Thyroid gland (tissue), 4 donors: Measurements from ENCODE around the gene CCDC172. TPM values are rescaled to one million over a fixed set of nuclear protein-coding genes. Genes with fewer than 3 reads are reported as not detected.

ENCODE experiments used
- DNase-seq, 2 donors: peaks; one replicate each; pipeline ENCODE4 v3.0.0-alpha.2; 2019
- H3K27ac ChIP-seq, 3 donors: fragments of 200-600 bp; sonication (generic); 1 replicate in 2 of 3; 2 replicates in 1 of 3; pipeline ENCODE4 v1.5.1; 2016 to 2019; ENCODE audit warnings: mild to moderate bottlenecking in 1 of 3, moderate library complexity in 1 of 3
- H3K27me3 ChIP-seq: fragments of 200-600 bp; sonication (generic); one replicate; pipeline ENCODE4 v1.5.1; 2019
- H3K36me3 ChIP-seq, 2 donors: fragments of 200-600 bp; sonication (generic); one replicate each; pipeline ENCODE4 v1.5.1; 2016 to 2019
- H3K4me1 ChIP-seq, 2 donors: fragments of 200-600 bp; sonication (generic); one replicate each; pipeline ENCODE4 v1.5.1; 2017 to 2019
- H3K4me3 ChIP-seq, 3 donors: fragments of 200-600 bp; sonication (generic); replicated peaks in 1 of 3; 1 replicate in 2 of 3; 2 replicates in 1 of 3; pipeline ENCODE4 v1.5.1; 2016; ENCODE audit warnings: mild to moderate bottlenecking in 1 of 3
- H3K9me3 ChIP-seq: fragments of 200-600 bp; sonication (generic); one replicate; pipeline ENCODE4 v1.5.1; 2017
- POLR2A ChIP-seq, 2 donors: fragments of 450-650 bp; IDR thresholded peaks; one replicate each; pipeline ENCODE4 v1.6.1; 2017; ENCODE audit warnings: antibody characterized with exemption in 2 of 2, mild to moderate bottlenecking in 2 of 2, moderate library complexity in 1 of 2
- WGBS, 2 donors: methylation state at CpG; one replicate each; pipeline ENCODE4 v1.1.5; 2017; 5-methylcytosine and 5-hydroxymethylcytosine counted together
- intact Hi-C: fragments of 100-400 bp; cut with DNase I; formaldehyde crosslinking; loops from one replicate; pipeline ENCODE4 v1.15.1; 2023
- small RNA-seq: library from RNA; depleted of rRNA; stranded (forward); fragments of <200 nt; gene quantifications from one replicate; pipeline ENCODE3, GENCODE V24; 2016
- total RNA-seq, 4 donors: library from RNA; depleted of rRNA; stranded (reverse); fragments of >200 nt; gene quantifications; one replicate each; pipeline ENCODE4 v1.2.3, GENCODE V29; 2016
- TF ChIP-seq, protein P1 (sequence below), 6 experiments: fragments of 200-600 bp in 3 of 6; fragments of 450-650 bp in 3 of 6; sonication (generic) in 3 of 6; IDR thresholded peaks; one replicate each; pipeline ENCODE4 v1.5.1; 2016 to 2019; ENCODE audit warnings: antibody characterized with exemption in 6 of 6, mild to moderate bottlenecking in 2 of 6, inconsistent platforms in 1 of 6, moderate library complexity in 1 of 6

Gene CCDC172
- total RNA-seq, 4 donors from 2014 or later = not detected

DNA sequence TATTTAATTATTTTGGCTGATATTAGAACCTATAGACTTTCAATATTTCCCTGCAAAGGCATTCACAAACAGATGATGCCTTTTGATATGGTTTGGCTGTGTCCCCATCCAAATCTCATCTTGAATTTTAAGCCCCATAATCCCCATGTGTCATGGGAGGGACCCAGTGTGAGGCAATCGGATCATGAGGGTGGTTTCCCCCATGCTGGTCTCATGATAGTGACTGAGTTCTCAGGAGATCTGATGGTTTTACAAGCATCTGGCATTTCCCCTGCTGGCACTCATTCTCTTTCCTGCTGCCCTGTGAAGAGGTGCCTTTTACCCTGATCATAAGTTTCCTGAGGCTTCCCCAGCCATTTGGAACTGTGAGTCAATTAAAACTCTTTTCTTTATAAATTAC, 94.1 kb downstream of the CCDC172 start:
- DNase-seq = no peak
- intact Hi-C loops = no loop called here
- H3K4me1 ChIP-seq = no peaks in the 10 kb centered on the region
- no peak overlapping the region for H3K4me3 ChIP-seq
- no peaks in the 10 kb centered on the region for H3K36me3 ChIP-seq
- WGBS, 2 donors = 54 to 79% methylated on average over 1 of the region's 1 CpG
- no peaks in the 10 kb centered on the region for H3K9me3 ChIP-seq
- H3K27me3 ChIP-seq = no peaks in the 10 kb centered on the region
- no peak for TF ChIP-seq POLR2A (IDR thresholded peaks at IDR 0.05)
- TF ChIP-seq, protein P1, sequence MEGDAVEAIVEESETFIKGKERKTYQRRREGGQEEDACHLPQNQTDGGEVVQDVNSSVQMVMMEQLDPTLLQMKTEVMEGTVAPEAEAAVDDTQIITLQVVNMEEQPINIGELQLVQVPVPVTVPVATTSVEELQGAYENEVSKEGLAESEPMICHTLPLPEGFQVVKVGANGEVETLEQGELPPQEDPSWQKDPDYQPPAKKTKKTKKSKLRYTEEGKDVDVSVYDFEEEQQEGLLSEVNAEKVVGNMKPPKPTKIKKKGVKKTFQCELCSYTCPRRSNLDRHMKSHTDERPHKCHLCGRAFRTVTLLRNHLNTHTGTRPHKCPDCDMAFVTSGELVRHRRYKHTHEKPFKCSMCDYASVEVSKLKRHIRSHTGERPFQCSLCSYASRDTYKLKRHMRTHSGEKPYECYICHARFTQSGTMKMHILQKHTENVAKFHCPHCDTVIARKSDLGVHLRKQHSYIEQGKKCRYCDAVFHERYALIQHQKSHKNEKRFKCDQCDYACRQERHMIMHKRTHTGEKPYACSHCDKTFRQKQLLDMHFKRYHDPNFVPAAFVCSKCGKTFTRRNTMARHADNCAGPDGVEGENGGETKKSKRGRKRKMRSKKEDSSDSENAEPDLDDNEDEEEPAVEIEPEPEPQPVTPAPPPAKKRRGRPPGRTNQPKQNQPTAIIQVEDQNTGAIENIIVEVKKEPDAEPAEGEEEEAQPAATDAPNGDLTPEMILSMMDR (IDR thresholded peaks at IDR 0.05) = no peak
- no peak overlapping the region for H3K27ac ChIP-seq

DNA sequence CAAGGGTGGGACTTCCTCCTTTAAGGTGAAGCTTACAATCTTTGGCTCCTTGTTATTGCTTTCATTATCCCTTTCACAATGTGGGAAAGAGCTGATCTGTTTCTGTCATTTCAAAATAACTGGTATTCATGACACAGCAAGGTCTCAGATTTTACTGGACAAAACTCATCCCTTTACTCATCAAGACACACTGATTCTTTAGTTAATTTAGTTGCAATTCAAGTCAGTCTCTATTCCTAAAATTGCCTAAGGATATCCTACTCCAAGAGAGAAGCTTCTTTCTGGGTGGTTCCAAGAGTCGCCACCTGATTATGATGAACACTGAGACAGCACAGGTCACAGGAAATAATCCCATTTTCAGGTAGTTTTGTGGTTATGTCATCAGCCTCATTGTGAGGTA, 97.6 kb downstream of the CCDC172 start:
- DNase-seq = no peak
- intact Hi-C loops = no loop called here
- Histone ChIP-seq H3K9me3 (no peaks in the 10 kb centered on the region), H3K27ac (no peak overlapping the region), H3K27me3 (no peaks in the 10 kb centered on the region), H3K4me3 (no peak overlapping the region), H3K36me3 (no peaks in the 10 kb centered on the region), H3K4me1 (no peaks in the 10 kb centered on the region)
- TF ChIP-seq, protein P1 (IDR thresholded peaks at IDR 0.05) = no peak
- WGBS, 2 donors = 87 to 97% methylated on average over 1 of the region's 1 CpG

DNA sequence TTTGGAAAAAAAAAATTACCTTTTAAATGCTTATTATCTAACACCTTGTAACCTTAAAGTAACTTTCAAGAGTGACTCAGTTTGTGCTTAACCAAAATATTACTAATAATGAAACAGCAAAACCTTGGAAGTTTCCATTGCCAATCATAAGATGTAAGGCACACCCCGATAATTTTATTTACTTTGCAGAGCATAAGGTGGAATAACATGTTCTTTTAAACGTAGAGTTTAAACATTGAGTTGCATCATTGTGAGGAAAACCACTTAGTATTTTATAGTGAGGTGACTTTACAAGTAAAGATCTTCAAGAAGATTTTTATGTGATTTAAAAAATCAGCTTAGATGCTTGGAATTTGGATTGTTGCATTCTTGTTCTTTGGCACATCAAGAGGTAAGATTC, 103.4 kb downstream of the CCDC172 start, which contains the start of gene PNLIPRP3:
PNLIPRP3 (plus strand) TSS at position 177 of the 400 bp plus-strand sequence; CDS start at position 343, 166 bp downstream.
- Histone ChIP-seq H3K9me3 (no peaks in the 10 kb centered on the region), H3K4me3 (no peak within 1 kb of the TSS), H3K27me3 (no peaks in the 10 kb centered on the region), H3K36me3 (no peaks in the 10 kb centered on the region), H3K4me1 (no peaks in the 10 kb centered on the region), H3K27ac (no peak within 1 kb of the TSS)
- DNase-seq = no peak
- TF ChIP-seq, protein P1 (IDR thresholded peaks at IDR 0.05) = no peak
- WGBS, 2 donors = 38 to 69% methylated on average over 2 of the region's 2 CpGs
- intact Hi-C loops = no loop called here

DNA sequence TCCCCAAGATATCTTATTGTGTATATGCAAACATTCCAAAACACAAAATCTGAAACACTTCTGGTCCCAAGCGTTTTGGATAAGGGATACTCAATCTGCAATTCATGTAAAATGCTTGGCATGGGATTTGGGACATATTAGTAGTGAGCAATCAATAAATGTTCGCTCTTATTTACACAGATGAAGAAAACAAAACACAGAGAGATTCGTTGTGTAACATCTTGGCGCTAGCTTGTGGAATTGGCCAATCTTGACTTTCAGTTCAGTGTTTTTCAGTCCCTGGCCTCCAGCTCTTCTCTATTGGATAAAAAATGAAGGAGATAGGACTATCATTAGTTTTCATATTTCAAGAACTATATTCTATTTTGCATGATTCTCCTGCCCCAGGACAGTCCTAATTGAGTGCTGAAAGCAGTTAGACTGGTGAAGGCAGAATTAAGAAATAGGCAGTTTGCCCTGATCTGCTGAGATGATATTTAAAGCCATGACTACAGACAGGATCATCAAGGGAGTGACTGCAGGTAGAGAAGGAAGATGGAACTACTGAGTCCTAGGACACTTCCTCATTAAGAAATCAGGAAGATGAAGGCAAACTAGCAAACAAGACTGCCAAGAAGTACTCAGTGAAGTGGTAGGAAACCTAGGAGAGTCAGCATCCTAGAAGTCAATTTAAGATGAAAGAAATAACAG, 105.2 kb downstream of the CCDC172 start:
- no peak for DNase-seq
- no peaks in the 10 kb centered on the region for H3K9me3 ChIP-seq

More for the DNA sequence above, 105.2 kb downstream of the CCDC172 start:
- no peak overlapping the region for H3K4me3 ChIP-seq
- no peak for TF ChIP-seq POLR2A (IDR thresholded peaks at IDR 0.05)
- TF ChIP-seq, protein P1 (IDR thresholded peaks at IDR 0.05) = no peak
- 71 to 82% methylated on average over 4 of the region's 4 CpGs for WGBS, 2 donors
- no peaks in the 10 kb centered on the region for H3K4me1 ChIP-seq
- H3K27ac ChIP-seq = no peak overlapping the region
- no peaks in the 10 kb centered on the region for H3K36me3 ChIP-seq
- H3K27me3 ChIP-seq = no peaks in the 10 kb centered on the region
- intact Hi-C loops = no loop called here

Small RNA genes within 50 kb of the gene (small RNA-seq; reads per million reads assigned to genes)
- not detected for gene SNRPGP6

Other genes with a start within 250 kb of the CCDC172 start
- gene GFRA1, start 51.2 kb upstream of the CCDC172 start, total RNA-seq = 10 to 100 TPM in 1 of 4 donors, 1 to 10 TPM in 3; 4.4 to 18.0 (median 5.5) TPM
- under 1 TPM in 3 of 4 donors, not detected in 1; 0.11 to 0.46 (median 0.27) TPM for gene PNLIPRP3, start 103.4 kb downstream of the CCDC172 start, total RNA-seq
- not detected for gene PNLIP, start 221.5 kb downstream of the CCDC172 start, total RNA-seq